DND-41 (cell line): Measurements from ENCODE around the gene ZNF711.

Experiments
- ATAC-seq: fragments of 200-7000 bp; cut with Tn5 transposase; 3 replicates; pipeline ENCODE4 v1.9.1; 2021; ENCODE audit warnings: low read depth; ENCODE audit not compliant: insufficient read depth
- DNase-seq: peaks from one replicate; pipeline ENCODE4 v3.0.0-alpha.2; 2020
- H2AFZ ChIP-seq: 2 replicates; pipeline ENCODE4 v1.6.0; 2012; ENCODE audit warnings: low read depth, low read length
- H3K27ac ChIP-seq: 2 replicates; pipeline ENCODE4 v1.5.1; 2012; ENCODE audit warnings: low read length, inconsistent platforms
- H3K27me3 ChIP-seq: fragments of 200-600 bp; sonication (generic); 2 replicates; pipeline ENCODE4 v1.6.0; 2012; ENCODE audit warnings: low read length, mild to moderate bottlenecking, inconsistent platforms; ENCODE audit not compliant: insufficient read depth, poor library complexity
- H3K36me3 ChIP-seq: 2 replicates; pipeline ENCODE4 v1.5.1; 2012; ENCODE audit warnings: low read length, inconsistent platforms; ENCODE audit not compliant: insufficient read depth
- H3K4me1 ChIP-seq: 2 replicates; pipeline ENCODE4 v1.5.1; 2012; ENCODE audit warnings: mild to moderate bottlenecking, low read length; ENCODE audit not compliant: insufficient read depth
- H3K4me2 ChIP-seq: 2 replicates; pipeline ENCODE4 v1.6.0; 2012; ENCODE audit warnings: mild to moderate bottlenecking, moderate library complexity, low read length, inconsistent platforms; ENCODE audit not compliant: insufficient read depth
- H3K4me3 ChIP-seq, 2 experiments: fragments of 200-600 bp in 1 of 2; shearing (Covaris generic) in 1 of 2; 2 replicates each; pipeline ENCODE4 v1.5.1; 2012 to 2016; ENCODE audit warnings: inconsistent platforms in 2 of 2, low read length in 2 of 2, mild to moderate bottlenecking in 2 of 2, low read depth in 1 of 2, moderate library complexity in 1 of 2
- H3K79me2 ChIP-seq: 2 replicates; pipeline ENCODE4 v1.6.0; 2012; ENCODE audit warnings: low read length, inconsistent platforms; ENCODE audit not compliant: insufficient read depth
- H3K9ac ChIP-seq: 2 replicates; pipeline ENCODE4 v1.6.0; 2012; ENCODE audit warnings: low read depth, mild to moderate bottlenecking, inconsistent platforms, low read length, moderate library complexity
- H3K9me3 ChIP-seq: 2 replicates; pipeline ENCODE4 v1.5.1; 2012; ENCODE audit warnings: low read length, moderate library complexity, mild to moderate bottlenecking, inconsistent platforms; ENCODE audit not compliant: insufficient read depth, severe bottlenecking
- H4K20me1 ChIP-seq: 2 replicates; pipeline ENCODE4 v1.6.0; 2012; ENCODE audit warnings: low read length; ENCODE audit not compliant: insufficient read depth
- CTCF ChIP-seq: IDR thresholded peaks from 2 replicates; pipeline ENCODE4 v1.5.1; 2012; ENCODE audit warnings: borderline replicate concordance, low read length, moderate library complexity, mild to moderate bottlenecking; ENCODE audit not compliant: poor library complexity, severe bottlenecking; ENCODE audit errors: extremely low read depth
- EZH2 ChIP-seq: IDR thresholded peaks from 3 replicates; pipeline ENCODE4 v1.6.1; 2012; ENCODE audit warnings: borderline replicate concordance, low read depth, mild to moderate bottlenecking, moderate library complexity, low read length, inconsistent platforms; ENCODE audit not compliant: severe bottlenecking

ZNF711 gene

GRCh38 chrX:85243761-85244449 lies at the start of gene ZNF711, which contains the start of gene SATL1:
ZNF711 (plus strand) TSS chrX:85243991; CDS start chrX:85247573, 3,582 bp downstream.
SATL1 (minus strand) TSS chrX:85243779; CDS start chrX:85108968, 134,811 bp downstream.
- peak within 1 kb of the TSS; percentile 72 for H3K4me2 ChIP-seq
- H3K9me3 ChIP-seq: no peaks in the 10 kb centered on the region
- H3K4me3 ChIP-seq: peak within 1 kb of the TSS; percentile 80 to 84; a peak in 3 of 4 replicates
- H2AFZ ChIP-seq: peak within 1 kb of the TSS; percentile 85
- H3K27ac ChIP-seq: peak within 1 kb of the TSS; percentile 87
- no peaks in the 10 kb centered on the region for H3K27me3 ChIP-seq
- H3K9ac ChIP-seq: peak within 1 kb of the TSS; percentile 91
- peak; percentile 85 for DNase-seq
- no peak for TF ChIP-seq CTCF
- TF ChIP-seq EZH2: no peak
- peaks cover 10% of the 10 kb centered on the region; the same call in 1 of the 2 replicates for H3K36me3 ChIP-seq
- H3K4me1 ChIP-seq: peaks cover 25% of the 10 kb centered on the region
- ATAC-seq: peak; percentile 90
- H4K20me1 ChIP-seq: no peaks in the 10 kb centered on the region
- H3K79me2 ChIP-seq: peaks cover 39% of the 10 kb centered on the region

- Histone ChIP-seq H3K9me3 (no peaks in the 10 kb centered on the region), H3K4me3 (no peak overlapping the region), H3K27ac (no peak overlapping the region), H3K27me3 (no peaks in the 10 kb centered on the region), H2AFZ (no peak overlapping the region), H3K4me1 (no peaks in the 10 kb centered on the region), H3K4me2 (no peak overlapping the region), H3K79me2 (no peaks in the 10 kb centered on the region), H3K9ac (no peak overlapping the region), H3K36me3 (no peaks in the 10 kb centered on the region), H4K20me1 (no peaks in the 10 kb centered on the region)
- TF ChIP-seq CTCF (no peak), EZH2 (no peak)
- ATAC-seq: no peak
- no peak for DNase-seq
Measured at GRCh38 chrX:85196319-85196718, 47.5 kb upstream of the ZNF711 start.

GRCh38 chrX:85203461-85203970 lies 40.3 kb upstream of the ZNF711 start:
- TF ChIP-seq CTCF: no peak
- no peak for TF ChIP-seq EZH2

More at GRCh38 chrX:85203461-85203970, 40.3 kb upstream of the ZNF711 start:
- Histone ChIP-seq H3K36me3 (no peaks in the 10 kb centered on the region), H3K9ac (no peak overlapping the region), H2AFZ (no peak overlapping the region), H3K79me2 (no peaks in the 10 kb centered on the region), H3K27me3 (no peaks in the 10 kb centered on the region), H3K4me2 (no peak overlapping the region), H3K27ac (no peak overlapping the region), H3K4me1 (no peaks in the 10 kb centered on the region), H3K9me3 (no peaks in the 10 kb centered on the region), H4K20me1 (no peaks in the 10 kb centered on the region), H3K4me3 (no peak overlapping the region)
- DNase-seq: no peak
- ATAC-seq: no peak
